KMS-11 (cell line): ENCODE results near the gene VNN1.

Source experiments
- H2AFZ ChIP-seq: fragments of 200-600 bp; sonication (generic); 2 replicates; pipeline ENCODE4 v1.6.1; 2016; ENCODE audit warnings: antibody characterized with exemption, mixed run types, low read depth
- H3K27ac ChIP-seq: fragments of 200-600 bp; sonication (generic); 2 replicates; pipeline ENCODE4 v1.6.1; 2016; ENCODE audit warnings: mild to moderate bottlenecking, mixed run types
- H3K27me3 ChIP-seq: fragments of 200-600 bp; sonication (generic); 2 replicates; pipeline ENCODE4 v1.6.1; 2017; ENCODE audit warnings: mild to moderate bottlenecking, low read depth, mixed run types, moderate library complexity; ENCODE audit not compliant: insufficient read depth
- H3K36me3 ChIP-seq: fragments of 200-600 bp; sonication (generic); 2 replicates; pipeline ENCODE4 v1.6.1; 2017; ENCODE audit warnings: mild to moderate bottlenecking, mixed run types; ENCODE audit not compliant: insufficient read depth
- H3K4me1 ChIP-seq: fragments of 200-600 bp; sonication (generic); 2 replicates; pipeline ENCODE4 v1.6.1; 2016; ENCODE audit warnings: mild to moderate bottlenecking, low read depth, mixed run types; ENCODE audit not compliant: poor library complexity, severe bottlenecking
- H3K4me2 ChIP-seq: fragments of 200-600 bp; sonication (generic); 2 replicates; pipeline ENCODE4 v1.7.0; 2016; ENCODE audit warnings: mild to moderate bottlenecking, mixed run types
- H3K4me3 ChIP-seq: fragments of 200-600 bp; sonication (generic); IDR thresholded peaks from 2 replicates; pipeline ENCODE4 v1.6.1; 2017; ENCODE audit warnings: low read depth, low read length, mixed read lengths; ENCODE audit not compliant: insufficient read depth
- H3K79me2 ChIP-seq: fragments of 200-600 bp; sonication (generic); 2 replicates; pipeline ENCODE4 v1.6.1; 2016; ENCODE audit warnings: low read depth, mixed run types; ENCODE audit not compliant: insufficient read depth
- H3K9ac ChIP-seq: fragments of 200-600 bp; sonication (generic); 2 replicates; pipeline ENCODE4 v1.6.1; 2016; ENCODE audit warnings: mild to moderate bottlenecking, mixed run types
- H4K20me1 ChIP-seq: fragments of 200-600 bp; sonication (generic); 2 replicates; pipeline ENCODE4 v1.6.1; 2016; ENCODE audit warnings: mild to moderate bottlenecking, mixed run types; ENCODE audit not compliant: insufficient read depth
- TF ChIP-seq, protein P1 (sequence below): fragments of 200-600 bp; sonication (generic); conservative IDR thresholded peaks from 2 replicates; pipeline ENCODE4 v1.6.1; 2017; ENCODE audit warnings: low read depth, mild to moderate bottlenecking, antibody characterized with exemption, low read length, moderate library complexity, mixed read lengths

VNN1 gene

GRCh38 chr6:132741281-132741680, 27.4 kb upstream of the VNN1 start:
- TF ChIP-seq, protein P1, sequence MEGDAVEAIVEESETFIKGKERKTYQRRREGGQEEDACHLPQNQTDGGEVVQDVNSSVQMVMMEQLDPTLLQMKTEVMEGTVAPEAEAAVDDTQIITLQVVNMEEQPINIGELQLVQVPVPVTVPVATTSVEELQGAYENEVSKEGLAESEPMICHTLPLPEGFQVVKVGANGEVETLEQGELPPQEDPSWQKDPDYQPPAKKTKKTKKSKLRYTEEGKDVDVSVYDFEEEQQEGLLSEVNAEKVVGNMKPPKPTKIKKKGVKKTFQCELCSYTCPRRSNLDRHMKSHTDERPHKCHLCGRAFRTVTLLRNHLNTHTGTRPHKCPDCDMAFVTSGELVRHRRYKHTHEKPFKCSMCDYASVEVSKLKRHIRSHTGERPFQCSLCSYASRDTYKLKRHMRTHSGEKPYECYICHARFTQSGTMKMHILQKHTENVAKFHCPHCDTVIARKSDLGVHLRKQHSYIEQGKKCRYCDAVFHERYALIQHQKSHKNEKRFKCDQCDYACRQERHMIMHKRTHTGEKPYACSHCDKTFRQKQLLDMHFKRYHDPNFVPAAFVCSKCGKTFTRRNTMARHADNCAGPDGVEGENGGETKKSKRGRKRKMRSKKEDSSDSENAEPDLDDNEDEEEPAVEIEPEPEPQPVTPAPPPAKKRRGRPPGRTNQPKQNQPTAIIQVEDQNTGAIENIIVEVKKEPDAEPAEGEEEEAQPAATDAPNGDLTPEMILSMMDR, result no peak
- H3K27me3 ChIP-seq, result no peaks in the 10 kb centered on the region
- no peak overlapping the region for H3K9ac ChIP-seq
- no peaks in the 10 kb centered on the region for H3K79me2 ChIP-seq
- no peaks in the 10 kb centered on the region for H3K36me3 ChIP-seq
- H4K20me1 ChIP-seq, result no peaks in the 10 kb centered on the region
- H3K4me3 ChIP-seq, result no peak overlapping the region
- no peak overlapping the region for H3K4me2 ChIP-seq
- no peak overlapping the region for H3K27ac ChIP-seq
- no peak overlapping the region for H2AFZ ChIP-seq
- peaks cover 5% of the 10 kb centered on the region for H3K4me1 ChIP-seq

DNA sequence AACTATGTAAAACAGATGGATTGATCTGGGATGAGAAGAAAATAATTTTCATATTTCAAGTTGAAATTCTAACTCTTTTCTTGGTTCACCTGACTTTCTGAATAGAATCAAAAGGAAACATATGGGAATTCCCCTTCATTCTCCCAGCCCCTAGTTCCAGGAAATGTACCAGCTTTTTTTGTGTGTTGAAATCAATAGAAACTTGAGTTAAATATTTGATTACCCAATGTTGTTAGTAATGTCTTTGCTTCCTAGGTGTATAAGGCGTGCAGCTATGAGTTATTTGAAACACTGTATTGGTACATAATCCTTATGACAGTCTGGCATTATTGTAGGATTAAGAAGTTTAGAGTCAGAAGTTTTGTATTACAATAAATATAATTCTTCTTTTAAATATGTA, 22.4 kb upstream of the VNN1 start:
- Histone ChIP-seq H2AFZ (no peak overlapping the region), H3K4me2 (0 out of 2 replicates have a peak overlapping the region, but pooled peaks have one; percentile 21), H3K9ac (no peak overlapping the region), H4K20me1 (no peaks in the 10 kb centered on the region), H3K27me3 (no peaks in the 10 kb centered on the region), H3K27ac (no peak overlapping the region), H3K4me1 (peaks cover 8% of the 10 kb centered on the region), H3K79me2 (no peaks in the 10 kb centered on the region), H3K4me3 (no peak overlapping the region), H3K36me3 (no peaks in the 10 kb centered on the region)
- TF ChIP-seq, protein P1, result no peak

DNA sequence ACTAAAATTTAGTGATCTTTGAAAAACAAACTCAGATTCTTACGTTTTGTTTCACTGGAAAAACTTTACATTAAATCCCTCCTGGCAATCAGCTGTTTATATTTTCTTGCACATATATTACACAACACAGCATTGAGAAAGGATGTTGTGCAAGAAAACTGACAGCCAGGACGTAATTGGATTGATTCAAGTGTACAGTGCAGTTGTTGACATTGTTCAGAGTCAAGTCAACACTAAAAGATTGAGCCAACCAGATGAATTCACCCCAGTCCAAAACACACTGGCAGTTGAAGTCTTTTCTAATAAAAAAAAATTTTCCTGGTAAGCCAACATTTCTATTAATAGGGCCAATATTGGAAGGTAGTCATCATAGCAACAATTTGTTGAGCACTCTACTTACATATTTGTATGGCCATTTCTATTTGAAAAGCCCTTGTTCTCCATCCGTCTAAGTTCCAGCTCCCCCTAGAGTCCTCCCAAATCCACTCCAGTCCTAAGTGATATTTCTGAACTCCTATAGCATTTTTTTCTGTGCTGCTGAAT, 20.9 kb upstream of the VNN1 start:
- H3K36me3 ChIP-seq, result no peaks in the 10 kb centered on the region
- H3K27ac ChIP-seq, result no peak overlapping the region
- peaks cover 8% of the 10 kb centered on the region for H3K4me1 ChIP-seq
- no peaks in the 10 kb centered on the region for H4K20me1 ChIP-seq
- H3K27me3 ChIP-seq, result no peaks in the 10 kb centered on the region
- no peak overlapping the region for H3K9ac ChIP-seq
- TF ChIP-seq, protein P1, result no peak
- no peak overlapping the region for H2AFZ ChIP-seq
- no peaks in the 10 kb centered on the region for H3K79me2 ChIP-seq
- no peak overlapping the region for H3K4me3 ChIP-seq
- no peak overlapping the region for H3K4me2 ChIP-seq

DNA sequence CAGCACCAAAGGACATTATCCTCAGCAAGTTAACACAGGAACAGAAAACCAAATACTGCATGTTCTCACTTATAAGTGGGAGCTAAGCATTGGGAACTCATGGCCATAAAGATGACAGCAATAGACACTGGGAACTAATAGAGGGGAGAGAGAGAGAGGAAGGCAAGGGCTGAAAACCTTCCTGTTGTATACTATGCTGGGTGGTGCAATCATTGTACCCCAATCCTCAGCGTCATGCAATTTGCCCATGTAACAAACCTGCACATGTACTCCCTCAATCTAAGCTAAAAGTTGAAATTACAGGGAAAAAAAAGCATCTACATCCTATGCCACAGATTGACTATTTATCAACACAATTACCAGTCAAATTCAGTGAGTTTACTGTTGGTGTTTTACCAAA, 20.0 kb upstream of the VNN1 start:
- no peaks in the 10 kb centered on the region for H3K79me2 ChIP-seq
- no peak overlapping the region for H3K4me2 ChIP-seq
- H3K4me3 ChIP-seq, result no peak overlapping the region
- peaks cover 8% of the 10 kb centered on the region for H3K4me1 ChIP-seq
- no peaks in the 10 kb centered on the region for H4K20me1 ChIP-seq
- TF ChIP-seq, protein P1, result no peak
- no peaks in the 10 kb centered on the region for H3K27me3 ChIP-seq
- H3K36me3 ChIP-seq, result no peaks in the 10 kb centered on the region
- no peak overlapping the region for H3K9ac ChIP-seq
- no peak overlapping the region for H3K27ac ChIP-seq
- no peak overlapping the region for H2AFZ ChIP-seq
